Ascending aorta (tissue), 2 donors: ENCODE results near the gene OSBPL10. TPM values are rescaled to one million over a fixed set of nuclear protein-coding genes. Genes with fewer than 3 reads are reported as not detected.

Experiments
- DNase-seq, 2 donors: peaks; one replicate each; pipeline ENCODE4 v3.0.0-alpha.2; 2019; ENCODE audit warnings: low spot score in 2 of 2
- H3K27ac ChIP-seq, 2 donors: fragments of 200-600 bp; sonication (generic); one replicate each; pipeline ENCODE4 v1.5.1; 2016 to 2017; ENCODE audit warnings: mild to moderate bottlenecking in 1 of 2
- H3K27me3 ChIP-seq: fragments of 200-600 bp; sonication (generic); one replicate; pipeline ENCODE4 v1.5.1; 2017
- H3K36me3 ChIP-seq, 2 donors: fragments of 200-600 bp; sonication (generic); one replicate each; pipeline ENCODE4 v1.5.1; 2016
- H3K4me1 ChIP-seq, 2 donors: fragments of 200-600 bp; sonication (generic); one replicate each; pipeline ENCODE4 v1.5.1; 2016 to 2017; ENCODE audit warnings: mild to moderate bottlenecking in 1 of 2
- H3K4me3 ChIP-seq, 2 donors: fragments of 200-600 bp; sonication (generic); one replicate each; pipeline ENCODE4 v1.5.1; 2016 to 2017; ENCODE audit warnings: mild to moderate bottlenecking in 1 of 2
- H3K9me3 ChIP-seq, 2 donors: fragments of 200-600 bp; sonication (generic); one replicate each; pipeline ENCODE4 v1.5.1; 2016
- intact Hi-C: fragments of 100-400 bp; cut with DNase I; formaldehyde crosslinking; loops from one replicate; pipeline ENCODE4 v1.15.1; 2023
- total RNA-seq: library from RNA; depleted of rRNA; stranded (reverse); fragments of >200 nt; gene quantifications from one replicate; pipeline ENCODE4 v1.1.0, GENCODE V29; 2016
- TF ChIP-seq, protein P1 (sequence below), 3 experiments: fragments of 200-600 bp in 2 of 3; fragments of 450-650 bp in 1 of 3; sonication (generic) in 2 of 3; IDR thresholded peaks; one replicate each; pipeline ENCODE4 v1.5.1; 2016 to 2019; ENCODE audit warnings: antibody characterized with exemption in 3 of 3, mild to moderate bottlenecking in 1 of 3, moderate library complexity in 1 of 3

Gene OSBPL10
- total RNA-seq, 1 donor from 2014 or later, result 169 TPM

DNA sequence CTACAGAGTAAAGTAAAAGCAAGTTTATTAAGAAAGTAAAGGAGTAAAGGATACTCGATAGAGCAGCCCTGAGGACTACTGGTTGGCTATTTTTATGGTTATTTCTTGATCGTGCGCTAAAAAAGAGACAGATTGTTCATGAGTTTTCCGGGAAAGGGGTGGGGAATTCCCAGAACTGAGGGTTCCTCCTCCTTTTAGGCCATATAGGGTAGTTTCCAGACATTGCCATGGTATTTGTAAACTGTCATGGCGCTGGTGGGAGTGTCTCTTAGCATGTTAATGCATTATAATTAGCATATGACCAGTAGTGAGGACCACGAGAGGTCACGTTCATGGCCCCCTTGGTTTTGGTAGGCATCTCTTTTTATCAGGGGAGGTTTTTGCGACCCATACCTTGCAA is 213.1 kb downstream of the OSBPL10 start:
- intact Hi-C loops, result loop anchor here (5.0 to 10.0 kb wide), 3 partner anchors 216 to 1001 kb away; partner anchors contain the start of gene STT3B

DNA sequence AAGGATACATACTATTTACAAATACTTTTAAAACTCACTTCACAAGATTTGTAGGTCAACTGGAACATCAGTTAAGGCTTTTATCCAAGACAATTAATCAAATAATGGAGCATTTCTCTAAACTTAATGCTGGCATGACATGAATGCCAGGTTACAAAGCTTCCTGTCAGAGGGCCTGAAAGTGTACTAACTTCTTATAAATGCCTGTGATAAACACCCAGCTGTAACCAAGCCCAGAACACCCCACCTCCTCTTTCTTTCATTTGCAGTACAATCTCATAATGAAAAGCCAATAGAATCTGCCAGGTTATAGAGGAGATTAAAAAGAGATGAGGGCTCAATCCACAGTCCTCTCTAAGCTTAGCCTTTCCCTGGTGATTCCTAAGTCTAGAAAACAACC is 214.4 kb downstream of the OSBPL10 start:
- TF ChIP-seq, protein P1, sequence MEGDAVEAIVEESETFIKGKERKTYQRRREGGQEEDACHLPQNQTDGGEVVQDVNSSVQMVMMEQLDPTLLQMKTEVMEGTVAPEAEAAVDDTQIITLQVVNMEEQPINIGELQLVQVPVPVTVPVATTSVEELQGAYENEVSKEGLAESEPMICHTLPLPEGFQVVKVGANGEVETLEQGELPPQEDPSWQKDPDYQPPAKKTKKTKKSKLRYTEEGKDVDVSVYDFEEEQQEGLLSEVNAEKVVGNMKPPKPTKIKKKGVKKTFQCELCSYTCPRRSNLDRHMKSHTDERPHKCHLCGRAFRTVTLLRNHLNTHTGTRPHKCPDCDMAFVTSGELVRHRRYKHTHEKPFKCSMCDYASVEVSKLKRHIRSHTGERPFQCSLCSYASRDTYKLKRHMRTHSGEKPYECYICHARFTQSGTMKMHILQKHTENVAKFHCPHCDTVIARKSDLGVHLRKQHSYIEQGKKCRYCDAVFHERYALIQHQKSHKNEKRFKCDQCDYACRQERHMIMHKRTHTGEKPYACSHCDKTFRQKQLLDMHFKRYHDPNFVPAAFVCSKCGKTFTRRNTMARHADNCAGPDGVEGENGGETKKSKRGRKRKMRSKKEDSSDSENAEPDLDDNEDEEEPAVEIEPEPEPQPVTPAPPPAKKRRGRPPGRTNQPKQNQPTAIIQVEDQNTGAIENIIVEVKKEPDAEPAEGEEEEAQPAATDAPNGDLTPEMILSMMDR (IDR thresholded peaks at IDR 0.05), result no peak
- H3K36me3 ChIP-seq, result no peaks in the 10 kb centered on the region
- peaks cover 0 to 2% of the 10 kb centered on the region in 2 donors for H3K4me1 ChIP-seq
- H3K4me3 ChIP-seq, result no peak overlapping the region
- no peak overlapping the region for H3K27ac ChIP-seq
- H3K27me3 ChIP-seq, result no peaks in the 10 kb centered on the region
- no peak for DNase-seq
- intact Hi-C loops, result loop anchor here (5.0 to 10.0 kb wide), 3 partner anchors 214 to 999 kb away; partner anchors contain the start of gene STT3B
- no peaks in the 10 kb centered on the region for H3K9me3 ChIP-seq

More for the DNA sequence above, 213.1 kb downstream of the OSBPL10 start:
- H3K27ac ChIP-seq, result no peak overlapping the region
- DNase-seq, result no peak
- peaks cover 0 to 2% of the 10 kb centered on the region in 2 donors for H3K4me1 ChIP-seq
- H3K27me3 ChIP-seq, result no peaks in the 10 kb centered on the region
- no peaks in the 10 kb centered on the region for H3K36me3 ChIP-seq
- no peaks in the 10 kb centered on the region for H3K9me3 ChIP-seq
- H3K4me3 ChIP-seq, result no peak overlapping the region
- TF ChIP-seq, protein P1 (IDR thresholded peaks at IDR 0.05), result no peak

DNA sequence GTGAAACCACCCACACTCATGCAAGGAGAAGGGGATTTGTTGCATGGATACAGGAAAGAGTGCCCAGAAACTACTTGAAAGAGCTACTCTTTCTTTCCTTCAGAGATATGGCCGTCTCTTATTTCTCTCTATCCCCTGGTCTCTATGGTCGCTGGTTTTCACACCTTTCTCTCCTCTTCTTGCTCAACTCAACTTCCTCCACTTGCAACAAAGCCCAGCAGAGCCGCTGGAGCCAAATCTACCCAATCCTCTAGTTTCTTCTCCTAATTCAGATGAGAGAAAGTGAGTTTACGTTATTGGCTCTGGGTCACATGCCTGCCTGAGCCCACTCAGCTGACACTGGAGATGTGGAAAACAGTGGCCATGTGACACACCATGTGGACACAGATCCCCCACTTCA is 215.2 kb downstream of the OSBPL10 start:
- no peaks in the 10 kb centered on the region for H3K36me3 ChIP-seq
- TF ChIP-seq, protein P1 (IDR thresholded peaks at IDR 0.05), result no peak
- H3K9me3 ChIP-seq, result no peaks in the 10 kb centered on the region
- intact Hi-C loops, result loop anchor here (5.0 to 10.0 kb wide), 3 partner anchors 214 to 999 kb away; partner anchors contain the start of gene STT3B
- H3K27me3 ChIP-seq, result no peaks in the 10 kb centered on the region
- no peak for DNase-seq
- peaks cover 0 to 2% of the 10 kb centered on the region in 2 donors for H3K4me1 ChIP-seq
- no peak overlapping the region for H3K27ac ChIP-seq
- H3K4me3 ChIP-seq, result no peak overlapping the region

DNA sequence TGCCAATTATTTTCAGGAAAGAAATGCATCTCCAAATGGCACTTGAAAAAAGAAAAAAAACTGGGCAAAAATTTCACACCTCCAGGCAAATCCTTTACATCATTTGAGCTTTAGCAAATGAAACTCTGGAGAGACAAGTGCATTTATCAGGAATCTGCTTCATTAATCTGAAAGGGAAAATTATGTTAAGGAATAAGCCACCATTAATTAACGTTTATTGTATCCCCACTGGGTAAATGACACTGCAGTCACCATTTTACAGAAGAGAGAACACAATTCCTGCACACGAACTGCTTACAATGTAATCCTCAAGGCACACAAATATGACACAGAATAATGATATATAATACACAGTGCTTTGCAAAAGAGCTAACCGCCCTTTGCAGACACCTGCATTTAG is 217.3 kb downstream of the OSBPL10 start:
- intact Hi-C loops, result loop anchor here (10.0 kb wide), 1 partner anchor 229 kb away; the partner anchor contains the start of gene STT3B
- H3K4me1 ChIP-seq, result no peaks in the 10 kb centered on the region
- no peaks in the 10 kb centered on the region for H3K9me3 ChIP-seq
- no peak overlapping the region for H3K27ac ChIP-seq
- TF ChIP-seq, protein P1 (IDR thresholded peaks at IDR 0.05), result no peak
- no peaks in the 10 kb centered on the region for H3K36me3 ChIP-seq
- no peak overlapping the region for H3K4me3 ChIP-seq
- no peak for DNase-seq
- H3K27me3 ChIP-seq, result no peaks in the 10 kb centered on the region

DNA sequence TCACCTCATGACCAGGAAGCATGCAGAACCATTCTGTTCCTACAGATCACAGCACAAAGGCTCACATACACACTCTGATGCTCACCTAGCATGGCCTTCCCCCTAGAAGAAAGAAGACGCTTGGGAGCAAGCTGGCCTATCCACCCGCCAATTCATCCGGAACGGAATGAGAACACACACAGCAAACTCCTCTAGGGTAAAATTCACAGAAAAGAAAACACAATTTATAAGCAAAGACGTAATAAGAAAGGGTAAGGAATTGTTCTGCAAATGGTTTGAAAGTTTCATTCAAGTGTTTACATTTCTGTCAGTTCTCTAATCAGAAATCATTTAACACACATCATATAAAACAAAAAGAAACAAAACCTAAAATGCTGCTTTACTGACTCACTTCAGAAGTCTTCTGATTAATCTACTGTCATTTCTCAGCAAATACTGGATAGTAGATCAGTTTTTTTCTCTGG is 218.1 kb downstream of the OSBPL10 start:
- DNase-seq, result no peak
- intact Hi-C loops, result loop anchor here (10.0 kb wide), 1 partner anchor 228 kb away; the partner anchor contains the start of gene STT3B
- Histone ChIP-seq H3K27me3 (no peaks in the 10 kb centered on the region), H3K9me3 (no peaks in the 10 kb centered on the region), H3K27ac (no peak overlapping the region), H3K4me1 (no peaks in the 10 kb centered on the region), H3K4me3 (no peak overlapping the region), H3K36me3 (no peaks in the 10 kb centered on the region)
- TF ChIP-seq, protein P1 (IDR thresholded peaks at IDR 0.05), result no peak
